ENCODE data around the gene CADPS. TPM values are rescaled to one million over a fixed set of nuclear protein-coding genes. Genes with fewer than 3 reads are reported as not detected.

The CADPS gene
- polyA plus RNA-seq, 1 of the 3 experiments (the other 2 are of a cell fraction), result 5.8 TPM

- TF ChIP-seq FOXM1 (IDR thresholded peaks at IDR 0.05; ENCODE audit: low read depth) (no peak), REST (IDR thresholded peaks at IDR 0.05; ENCODE audit: low read depth, low read length) (no peak), GATA2 (CRISPR knock-in tag; IDR thresholded peaks at IDR 0.05) (no peak), MAX (IDR thresholded peaks at IDR 0.05; ENCODE audit: low read depth) (no peak), NFIC (IDR thresholded peaks at IDR 0.05; ENCODE audit: borderline replicate concordance) (no peak)
Measured at GRCh38 chr3:62538691-62539356, 336.4 kb downstream of the CADPS start (continued).

DNA sequence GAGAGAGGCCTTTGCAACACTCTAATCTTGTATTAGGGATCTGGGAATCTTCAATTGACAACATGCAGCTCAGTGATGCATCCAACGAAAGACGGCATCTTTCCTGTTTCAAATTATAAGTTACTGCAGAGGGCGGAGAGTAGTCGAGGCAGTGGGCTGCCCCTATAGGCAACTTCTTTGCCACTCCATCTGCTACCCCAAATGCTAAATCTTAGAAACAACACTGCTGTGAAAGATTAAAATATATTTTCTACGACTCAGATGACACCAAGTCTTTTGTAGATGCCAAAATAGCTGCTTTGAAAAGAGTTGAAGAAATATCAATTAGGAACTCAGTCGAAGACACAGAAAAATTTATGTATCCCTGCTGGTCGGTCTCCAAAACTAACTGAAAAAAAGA lies 340.9 kb downstream of the CADPS start:
- Histone ChIP-seq H3K9ac (no peak overlapping the region), H3K4me3 (ENCODE audit: low read depth in 2 of 2, low read length in 1 of 2) (no peak overlapping the region), H3F3A (replicated peaks; ENCODE audit: insufficient read depth) (no peaks in the 10 kb centered on the region), H3K27ac (ENCODE audit: low read depth in 2 of 2, low read length in 1 of 2) (no peak overlapping the region), H3K9me2 (no peaks in the 10 kb centered on the region), H3K36me3 (replicated peaks in 1 of 2; ENCODE audit: control insufficient read depth in 1 of 2, insufficient read depth in 2 of 2, low read length in 1 of 2) (no peaks in the 10 kb centered on the region), H3K79me2 (ENCODE audit: insufficient read depth) (no peaks in the 10 kb centered on the region), H3K4me1 (ENCODE audit: control insufficient read depth in 1 of 2, insufficient read depth in 2 of 2, low read depth in 1 of 2, low read length in 1 of 2) (no peaks in the 10 kb centered on the region), H3K27me3 (ENCODE audit: insufficient read depth) (no peaks in the 10 kb centered on the region), H3K4me2 (no peak overlapping the region), H3K9me3 (no peaks in the 10 kb centered on the region), H2AFZ (ENCODE audit: low read depth) (no peak overlapping the region), H4K20me1 (ENCODE audit: insufficient read depth) (no peaks in the 10 kb centered on the region)
- ChIA-PET CTCF (interaction anchor here (1.1 kb wide), 1 partner anchor 201 kb away, joined by 6 read pairs; no protein-coding TSS in a partner anchor), POLR2A (no interaction called here)
- WGBS (ENCODE audit: low lambda C conversion rate), result 68% methylated on average over 7 of the region's 7 CpGs
- no peak for TF ChIP-seq MAX (IDR thresholded peaks at IDR 0.05; ENCODE audit: low read depth)
- no peak for TF ChIP-seq MEF2A (IDR thresholded peaks at IDR 0.05; ENCODE audit: borderline replicate concordance, low read depth)
- no peak for TF ChIP-seq GABPA (IDR thresholded peaks at IDR 0.05; ENCODE audit: low read depth)
- no peak for TF ChIP-seq FOSL2 (IDR thresholded peaks at IDR 0.05; ENCODE audit: borderline replicate concordance, low read depth)
- TF ChIP-seq FOXJ3 (CRISPR knock-in tag; IDR thresholded peaks at IDR 0.05), result no peak
- no peak for TF ChIP-seq TCF12 (IDR thresholded peaks at IDR 0.05)
- TF ChIP-seq SIN3A (IDR thresholded peaks at IDR 0.05; ENCODE audit: borderline replicate concordance, low read depth, low read length), result no peak
- no peak for TF ChIP-seq RAD21 (IDR thresholded peaks at IDR 0.05; ENCODE audit: low read length)
- TF ChIP-seq PBX3 (IDR thresholded peaks at IDR 0.05), result no peak
- no peak for TF ChIP-seq IRF3 (IDR thresholded peaks at IDR 0.05; ENCODE audit: low read depth, low read length)
- TF ChIP-seq NFIC (IDR thresholded peaks at IDR 0.05; ENCODE audit: borderline replicate concordance), result no peak
- TF ChIP-seq MXI1 (IDR thresholded peaks at IDR 0.05; ENCODE audit: low read depth, low read length), result no peak
- no peak for TF ChIP-seq TAF1 (IDR thresholded peaks at IDR 0.05; ENCODE audit: borderline replicate concordance, low read depth, low read length)
- TF ChIP-seq, protein P1, sequence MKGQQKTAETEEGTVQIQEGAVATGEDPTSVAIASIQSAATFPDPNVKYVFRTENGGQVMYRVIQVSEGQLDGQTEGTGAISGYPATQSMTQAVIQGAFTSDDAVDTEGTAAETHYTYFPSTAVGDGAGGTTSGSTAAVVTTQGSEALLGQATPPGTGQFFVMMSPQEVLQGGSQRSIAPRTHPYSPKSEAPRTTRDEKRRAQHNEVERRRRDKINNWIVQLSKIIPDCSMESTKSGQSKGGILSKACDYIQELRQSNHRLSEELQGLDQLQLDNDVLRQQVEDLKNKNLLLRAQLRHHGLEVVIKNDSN (IDR thresholded peaks at IDR 0.05; ENCODE audit: borderline replicate concordance, low read depth), result no peak
- no peak for DNase-seq

Data from SK-N-SH (cell line).